Endothelial cell of umbilical vein (primary cell): ENCODE results near the gene SLC6A18. TPM values are rescaled to one million over a fixed set of nuclear protein-coding genes. Genes with fewer than 3 reads are reported as not detected.

Source experiments
- BruUV-seq: library from RNA; stranded (reverse); fragments of 400-500 nt; replicated peaks from 2 replicates; lab custom pipeline; 2021; lab: Mats Ljungman, UMichigan
- CTCF ChIA-PET: fragments of 300-600, 350-600 bp; sonication (Branson Sonifier 250); formaldehyde crosslinking; loops from one replicate; lab custom pipeline; 2021; ENCODE audit warnings: antibody characterized with exemption, inconsistent platforms; lab: Charles Lee
- POLR2A ChIA-PET: fragments of 300-600, 350-600 bp; sonication (Branson Sonifier 250); formaldehyde crosslinking; loops from one replicate; lab custom pipeline; 2021; ENCODE audit warnings: antibody characterized with exemption, inconsistent platforms; lab: Charles Lee
- DNase-seq: peaks from one replicate; pipeline ENCODE4 v3.0.0-alpha.2; 2011; ENCODE audit warnings: low read depth, low spot score
- FAIRE-seq: peaks from 2 replicates; lab custom pipeline; 2011; peaks lifted over from hg19 to GRCh38; lab: Jason Lieb, UNC
- H2AFZ ChIP-seq: 2 replicates; pipeline ENCODE4 v1.6.0; 2012; ENCODE audit warnings: low read depth, low read length, control low read depth, inconsistent platforms
- H3K27ac ChIP-seq: 2 replicates; pipeline ENCODE4 v1.5.1; 2011; ENCODE audit warnings: low read depth, mild to moderate bottlenecking, control low read depth, low read length, moderate library complexity; ENCODE audit not compliant: insufficient read depth
- H3K27me3 ChIP-seq, 2 experiments: 2 replicates each; pipeline versions ENCODE4 v1.6.0 to v1.6.1; 2011; ENCODE audit warnings: low read length in 2 of 2, mixed read lengths in 1 of 2; ENCODE audit not compliant: control insufficient read depth in 2 of 2, insufficient read depth in 2 of 2
- H3K36me3 ChIP-seq, 2 experiments: 2 replicates in 1 of 2; 3 replicates in 1 of 2; pipeline ENCODE4 v1.5.1; 2011; ENCODE audit warnings: low read length in 2 of 2, mild to moderate bottlenecking in 1 of 2, moderate library complexity in 1 of 2; ENCODE audit not compliant: control insufficient read depth in 2 of 2, insufficient read depth in 2 of 2; ENCODE audit errors: extremely low read depth in 1 of 2
- H3K4me1 ChIP-seq: 3 replicates; pipeline ENCODE4 v1.5.1; 2011; ENCODE audit warnings: mild to moderate bottlenecking, low read length; ENCODE audit not compliant: control insufficient read depth, insufficient read depth; ENCODE audit errors: extremely low read depth
- H3K4me2 ChIP-seq: 2 replicates; pipeline ENCODE4 v1.6.1; 2011; ENCODE audit warnings: low read length, control low read depth, mixed read lengths; ENCODE audit not compliant: insufficient read depth
- H3K4me3 ChIP-seq, 3 experiments: fragments of 200-600 bp in 1 of 3; sonication (generic), shearing (Covaris generic) in 1 of 3; replicated peaks in 1 of 3; 2 replicates each; pipeline ENCODE4 v1.5.1; 2011 to 2016; ENCODE audit warnings: control low read depth in 3 of 3, low read length in 3 of 3, mild to moderate bottlenecking in 2 of 3, inconsistent platforms in 1 of 3, low read depth in 1 of 3, moderate library complexity in 1 of 3; ENCODE audit not compliant: insufficient read depth in 1 of 3
- H3K79me2 ChIP-seq: 2 replicates; pipeline ENCODE4 v1.6.0; 2012; ENCODE audit warnings: low read length, inconsistent platforms; ENCODE audit not compliant: control insufficient read depth, insufficient read depth
- H3K9ac ChIP-seq: replicated peaks from 2 replicates; pipeline ENCODE3; 2011; ENCODE audit warnings: low read length, control low read depth; ENCODE audit not compliant: insufficient read depth; ENCODE audit errors: extremely low read depth
- H3K9me1 ChIP-seq: replicated peaks from 3 replicates; pipeline ENCODE4 v1.6.0; 2011; ENCODE audit warnings: mild to moderate bottlenecking, low read length; ENCODE audit not compliant: control insufficient read depth, insufficient read depth; ENCODE audit errors: extremely low read depth
- H3K9me3 ChIP-seq: replicated peaks from 2 replicates; pipeline ENCODE4 v1.5.1; 2012; ENCODE audit warnings: low read length, inconsistent platforms; ENCODE audit not compliant: control insufficient read depth, insufficient read depth
- H4K20me1 ChIP-seq: replicated peaks from 2 replicates; pipeline ENCODE3; 2011; ENCODE audit warnings: mild to moderate bottlenecking, low read length; ENCODE audit not compliant: control insufficient read depth, insufficient read depth; ENCODE audit errors: extremely low read depth
- EZH2 ChIP-seq: IDR thresholded peaks from 2 replicates; pipeline ENCODE4 v1.6.1; 2012; ENCODE audit warnings: borderline replicate concordance, low read depth, mild to moderate bottlenecking, moderate library complexity, low read length, inconsistent platforms; ENCODE audit not compliant: severe bottlenecking
- FOS ChIP-seq: IDR thresholded peaks from 2 replicates; pipeline ENCODE4 v1.6.1; 2011; ENCODE audit warnings: mild to moderate bottlenecking, low read length, moderate library complexity, borderline replicate concordance; ENCODE audit not compliant: insufficient read depth
- GATA2 ChIP-seq: IDR thresholded peaks from 2 replicates; pipeline ENCODE4 v1.7.0; 2011; ENCODE audit warnings: low read depth, mild to moderate bottlenecking, moderate library complexity, mixed read lengths, low read length; ENCODE audit not compliant: insufficient read length, insufficient read depth
- JUN ChIP-seq: IDR thresholded peaks from 2 replicates; pipeline ENCODE4 v1.6.1; 2011; ENCODE audit warnings: borderline replicate concordance, low read depth; ENCODE audit not compliant: insufficient read length, insufficient read depth
- MYC ChIP-seq: IDR thresholded peaks from one replicate; pipeline ENCODE4 v1.6.1; 2011; ENCODE audit warnings: mild to moderate bottlenecking, low read depth, low read length
- POLR2A ChIP-seq: IDR thresholded peaks from 2 replicates; pipeline ENCODE4 v1.6.1; 2012; ENCODE audit warnings: low read depth, mild to moderate bottlenecking, control low read depth, low read length
- POLR2AphosphoS5 ChIP-seq: IDR thresholded peaks from 2 replicates; pipeline ENCODE4 v1.6.1; 2012; ENCODE audit warnings: low read depth, mild to moderate bottlenecking, control low read depth, low read length, moderate library complexity; ENCODE audit not compliant: insufficient read depth
- dilution Hi-C: fragments of 300-500 bp; cut with MboI; formaldehyde crosslinking; loops from one replicate; pipeline ENCODE4 v1.15.0; 2019; ENCODE audit warnings: low sequenced_read_pairs; ENCODE audit not compliant: extremely low pct_ligation_motif_present
- intact Hi-C: fragments of 100-400 bp; cut with micrococcal nuclease; formaldehyde crosslinking; loops from one replicate; pipeline ENCODE4 v1.10.0; 2022
- polyA plus RNA-seq, 4 experiments: library from polyadenylated mRNA; depleted of rRNA in 3 of 4; stranded (reverse) in 3 of 4; unstranded in 1 of 4; fragments of >200 nt; gene quantifications; 2 replicates each; pipeline versions ENCODE4 v1.2.1 to v1.2.3, GENCODE V29; 2011 to 2012; ENCODE audit warnings: missing spikeins in 1 of 4
- total RNA-seq: library from RNA; stranded (reverse); gene quantifications from 2 replicates; pipeline ENCODE4 v1.2.3, GENCODE V29; 2021
- TF ChIP-seq, protein P1 (sequence below): IDR thresholded peaks from 2 replicates; pipeline ENCODE4 v1.6.1; 2011; ENCODE audit not compliant: insufficient read depth, insufficient read length
- TF ChIP-seq, protein P2 (sequence below), 2 donors: IDR thresholded peaks; 1 replicate in 1 of 2; 2 replicates in 1 of 2; pipeline ENCODE4 v1.5.1; 2011; ENCODE audit warnings: low read length in 2 of 2, mild to moderate bottlenecking in 2 of 2, moderate library complexity in 2 of 2, control low read depth in 1 of 2, inconsistent platforms in 1 of 2, low read depth in 1 of 2; ENCODE audit not compliant: insufficient read depth in 1 of 2; ENCODE audit errors: extremely low read depth in 1 of 2

The SLC6A18 gene
- total and polyA plus RNA-seq, 2 donors (not counting 3 experiments of a cell fraction or from before 2014, with no cell fraction given), result not detected

DNA sequence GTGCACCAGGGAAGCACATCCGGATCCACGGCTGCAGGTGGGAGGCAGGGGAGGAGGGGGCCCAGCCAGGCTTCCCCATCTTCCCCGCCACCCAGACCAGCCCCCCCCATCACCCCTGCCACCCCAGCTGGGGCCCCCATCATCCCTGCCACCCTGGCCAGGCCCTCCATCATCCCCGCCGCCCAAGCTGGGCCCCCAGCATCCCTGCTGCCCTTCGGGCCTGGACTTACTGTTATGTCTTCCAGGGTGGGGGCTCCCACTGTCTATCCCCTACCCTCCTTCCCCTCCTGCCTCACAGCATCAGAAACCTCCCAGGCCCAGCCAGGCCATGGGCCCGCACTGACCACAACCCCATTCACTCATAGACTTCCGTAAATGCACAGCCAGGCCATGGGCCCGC lies 27.5 kb downstream of the SLC6A18 start:
- POLR2A ChIA-PET, result no interaction called here
- Histone ChIP-seq H3K4me3 (no peak overlapping the region), H3K36me3 (no peaks in the 10 kb centered on the region), H3K9me1 (no peaks in the 10 kb centered on the region), H4K20me1 (no peaks in the 10 kb centered on the region), H3K79me2 (no peaks in the 10 kb centered on the region), H3K4me1 (peaks cover 3% of the 10 kb centered on the region), H3K27me3 (no peaks in the 10 kb centered on the region), H3K9ac (no peak overlapping the region), H3K9me3 (no peaks in the 10 kb centered on the region), H3K27ac (no peak overlapping the region), H2AFZ (no peak overlapping the region), H3K4me2 (no peak overlapping the region)
- BruUV-seq, result no TSS peak
- dilution Hi-C loops (no loop called here), intact Hi-C loops (no loop called here)
- no peak for FAIRE-seq
- CTCF ChIA-PET, result no interaction called here
- DNase-seq, result no peak
- TF ChIP-seq POLR2A (no peak), EZH2 (no peak), MYC (no peak), POLR2AphosphoS5 (no peak), FOS (no peak), JUN (no peak), GATA2 (no peak)
- TF ChIP-seq, protein P1, sequence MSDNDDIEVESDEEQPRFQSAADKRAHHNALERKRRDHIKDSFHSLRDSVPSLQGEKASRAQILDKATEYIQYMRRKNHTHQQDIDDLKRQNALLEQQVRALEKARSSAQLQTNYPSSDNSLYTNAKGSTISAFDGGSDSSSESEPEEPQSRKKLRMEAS, result no peak
- TF ChIP-seq, protein P2, sequence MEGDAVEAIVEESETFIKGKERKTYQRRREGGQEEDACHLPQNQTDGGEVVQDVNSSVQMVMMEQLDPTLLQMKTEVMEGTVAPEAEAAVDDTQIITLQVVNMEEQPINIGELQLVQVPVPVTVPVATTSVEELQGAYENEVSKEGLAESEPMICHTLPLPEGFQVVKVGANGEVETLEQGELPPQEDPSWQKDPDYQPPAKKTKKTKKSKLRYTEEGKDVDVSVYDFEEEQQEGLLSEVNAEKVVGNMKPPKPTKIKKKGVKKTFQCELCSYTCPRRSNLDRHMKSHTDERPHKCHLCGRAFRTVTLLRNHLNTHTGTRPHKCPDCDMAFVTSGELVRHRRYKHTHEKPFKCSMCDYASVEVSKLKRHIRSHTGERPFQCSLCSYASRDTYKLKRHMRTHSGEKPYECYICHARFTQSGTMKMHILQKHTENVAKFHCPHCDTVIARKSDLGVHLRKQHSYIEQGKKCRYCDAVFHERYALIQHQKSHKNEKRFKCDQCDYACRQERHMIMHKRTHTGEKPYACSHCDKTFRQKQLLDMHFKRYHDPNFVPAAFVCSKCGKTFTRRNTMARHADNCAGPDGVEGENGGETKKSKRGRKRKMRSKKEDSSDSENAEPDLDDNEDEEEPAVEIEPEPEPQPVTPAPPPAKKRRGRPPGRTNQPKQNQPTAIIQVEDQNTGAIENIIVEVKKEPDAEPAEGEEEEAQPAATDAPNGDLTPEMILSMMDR (IDR thresholded peaks at IDR 0.05; ENCODE audit: extremely low read depth in 1 of 2, insufficient read depth in 1 of 2, low read depth in 1 of 2, low read length in 2 of 2), result no peak
